ENCODE data around the gene RAP1A. TPM values are rescaled to one million over a fixed set of nuclear protein-coding genes. Genes with fewer than 3 reads are reported as not detected.

The RAP1A gene
- total RNA-seq, 6 experiments from 2014 or later, result 75.7 to 82.9 (median 80.3) TPM

DNA sequence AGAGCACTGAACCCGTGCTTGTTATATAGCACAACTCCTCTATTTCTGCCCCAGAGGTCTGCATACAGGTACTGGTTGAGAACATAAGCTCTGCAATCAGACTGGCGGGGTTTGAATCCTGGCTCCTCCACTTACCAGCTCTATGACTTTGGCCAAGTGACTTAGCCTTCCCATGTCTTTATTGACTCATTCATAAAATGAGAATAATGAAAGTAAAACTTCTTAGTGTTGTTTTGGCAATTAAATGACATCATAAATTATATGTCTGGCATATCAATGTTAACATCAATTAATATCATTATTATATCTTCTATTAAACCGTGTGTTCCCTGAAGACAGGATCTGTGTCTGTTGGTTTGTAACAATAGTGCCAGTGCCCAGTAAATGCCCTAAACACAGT, 115.3 kb downstream of the RAP1A start:
- TF ChIP-seq, protein P1, sequence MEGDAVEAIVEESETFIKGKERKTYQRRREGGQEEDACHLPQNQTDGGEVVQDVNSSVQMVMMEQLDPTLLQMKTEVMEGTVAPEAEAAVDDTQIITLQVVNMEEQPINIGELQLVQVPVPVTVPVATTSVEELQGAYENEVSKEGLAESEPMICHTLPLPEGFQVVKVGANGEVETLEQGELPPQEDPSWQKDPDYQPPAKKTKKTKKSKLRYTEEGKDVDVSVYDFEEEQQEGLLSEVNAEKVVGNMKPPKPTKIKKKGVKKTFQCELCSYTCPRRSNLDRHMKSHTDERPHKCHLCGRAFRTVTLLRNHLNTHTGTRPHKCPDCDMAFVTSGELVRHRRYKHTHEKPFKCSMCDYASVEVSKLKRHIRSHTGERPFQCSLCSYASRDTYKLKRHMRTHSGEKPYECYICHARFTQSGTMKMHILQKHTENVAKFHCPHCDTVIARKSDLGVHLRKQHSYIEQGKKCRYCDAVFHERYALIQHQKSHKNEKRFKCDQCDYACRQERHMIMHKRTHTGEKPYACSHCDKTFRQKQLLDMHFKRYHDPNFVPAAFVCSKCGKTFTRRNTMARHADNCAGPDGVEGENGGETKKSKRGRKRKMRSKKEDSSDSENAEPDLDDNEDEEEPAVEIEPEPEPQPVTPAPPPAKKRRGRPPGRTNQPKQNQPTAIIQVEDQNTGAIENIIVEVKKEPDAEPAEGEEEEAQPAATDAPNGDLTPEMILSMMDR (IDR thresholded peaks at IDR 0.05), result no peak
- H3K27me3 Mint-ChIP-seq (ENCODE audit: insufficient read depth), result no peaks in the 10 kb centered on the region
- no peaks in the 10 kb centered on the region for H3K36me3 Mint-ChIP-seq (ENCODE audit: low read depth)
- H3K27ac Mint-ChIP-seq, result no peak overlapping the region
- DNase-seq, result no peak
- H3K4me1 Mint-ChIP-seq (ENCODE audit: low read depth), result peaks cover 32% of the 10 kb centered on the region
- no peak overlapping the region for H3K4me3 Mint-ChIP-seq
- no peaks in the 10 kb centered on the region for H3K9me3 Mint-ChIP-seq

DNA sequence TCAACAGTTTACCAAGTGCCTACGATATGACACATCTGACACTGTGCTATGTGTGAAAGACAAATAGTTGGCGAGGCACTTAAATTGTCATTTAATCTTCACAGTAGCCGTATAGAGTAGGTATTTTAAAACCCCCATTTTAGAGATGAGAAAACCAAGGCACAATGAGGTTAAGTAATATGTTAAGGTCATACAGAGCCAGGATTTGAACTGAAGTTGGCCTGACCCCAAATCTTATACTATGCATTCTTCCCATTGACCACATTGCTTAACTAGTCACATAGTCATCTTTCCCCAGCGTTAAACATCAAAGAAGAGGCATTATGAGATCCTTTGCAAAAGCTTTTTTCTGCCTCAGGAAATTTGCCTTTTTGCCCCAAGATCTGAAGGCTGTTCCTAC, 115.7 kb downstream of the RAP1A start:
- no peaks in the 10 kb centered on the region for H3K36me3 Mint-ChIP-seq (ENCODE audit: low read depth)
- no peaks in the 10 kb centered on the region for H3K27me3 Mint-ChIP-seq (ENCODE audit: insufficient read depth)
- H3K4me1 Mint-ChIP-seq (ENCODE audit: low read depth), result peaks cover 33% of the 10 kb centered on the region
- DNase-seq, result peak; percentile 25
- TF ChIP-seq, protein P1 (IDR thresholded peaks at IDR 0.05), result no peak
- no peaks in the 10 kb centered on the region for H3K9me3 Mint-ChIP-seq
- H3K4me3 Mint-ChIP-seq, result no peak overlapping the region
- no peak overlapping the region for H3K27ac Mint-ChIP-seq

DNA sequence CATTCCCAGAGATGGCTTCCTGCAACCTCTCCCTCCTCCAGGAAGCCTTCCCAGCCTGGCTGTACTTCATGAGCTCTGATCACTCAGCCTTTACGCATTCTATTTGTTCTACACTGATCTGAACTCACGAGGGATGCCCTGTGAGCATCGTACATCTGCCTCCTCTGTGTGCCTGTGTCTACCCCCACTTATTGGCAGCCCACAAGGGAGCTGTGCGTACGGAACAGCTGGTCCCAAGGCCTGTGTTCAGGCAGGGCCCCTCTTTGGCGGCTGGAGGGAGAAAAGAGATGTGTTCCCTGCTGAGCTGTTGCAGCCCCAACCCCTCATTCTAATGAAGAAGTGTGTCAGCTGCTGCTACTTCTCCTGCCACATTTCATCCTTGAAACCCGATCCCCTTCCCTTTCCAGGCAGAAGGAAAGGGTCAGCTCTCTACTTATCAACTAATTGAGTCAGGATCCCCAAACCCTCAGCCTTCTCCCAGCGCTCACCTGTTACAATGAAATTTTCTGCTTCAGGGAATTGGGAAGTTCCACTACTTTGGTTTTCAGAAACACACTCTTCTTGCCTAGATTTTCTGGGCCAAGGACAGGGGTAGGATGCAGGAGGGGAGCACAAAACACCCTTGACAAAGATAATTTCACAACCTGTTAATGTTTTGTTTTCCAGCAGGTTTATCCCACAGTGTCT, 116.4 kb downstream of the RAP1A start:
- Mint-ChIP-seq H3K36me3 (ENCODE audit: low read depth) (no peaks in the 10 kb centered on the region), H3K4me1 (ENCODE audit: low read depth) (peaks cover 29% of the 10 kb centered on the region), H3K4me3 (no peak overlapping the region), H3K27me3 (ENCODE audit: insufficient read depth) (no peaks in the 10 kb centered on the region), H3K9me3 (no peaks in the 10 kb centered on the region), H3K27ac (no peak overlapping the region)
- no peak for DNase-seq
- TF ChIP-seq, protein P1 (IDR thresholded peaks at IDR 0.05), result no peak

DNA sequence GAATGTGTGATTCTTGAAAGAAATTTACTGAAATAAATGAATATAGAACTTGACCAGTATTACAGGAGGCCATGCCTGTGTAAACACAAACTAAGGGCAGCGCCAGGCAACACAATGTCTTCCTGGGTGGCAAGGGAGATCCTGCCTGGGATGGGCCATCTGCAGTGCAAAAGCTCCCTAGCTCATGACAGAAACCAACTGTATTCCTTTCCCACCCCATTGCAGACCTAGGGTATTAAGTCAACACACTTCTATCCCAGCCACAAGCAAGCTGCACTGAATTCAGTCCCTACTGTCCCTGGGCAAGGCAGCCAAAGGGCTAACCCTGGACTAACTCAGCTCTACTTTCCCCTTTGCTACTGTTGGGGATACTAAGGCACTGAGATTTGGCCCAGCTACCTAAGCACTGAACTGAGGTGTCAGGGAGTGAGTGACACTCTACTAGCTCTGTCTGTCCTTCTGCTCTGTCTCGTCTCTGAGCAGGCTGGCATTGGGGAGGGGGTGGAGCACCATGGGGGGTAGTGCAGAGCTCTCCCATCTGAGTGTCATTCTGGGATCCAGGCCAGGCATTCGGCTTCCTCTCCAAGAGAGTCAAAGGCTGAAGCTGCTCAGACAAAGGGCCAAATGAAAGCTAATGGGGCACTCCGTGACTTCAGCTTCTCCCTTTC, 117.1 kb downstream of the RAP1A start:
- Mint-ChIP-seq H3K27ac (no peak overlapping the region), H3K4me1 (ENCODE audit: low read depth) (peaks cover 29% of the 10 kb centered on the region), H3K4me3 (no peak overlapping the region), H3K36me3 (ENCODE audit: low read depth) (no peaks in the 10 kb centered on the region), H3K27me3 (ENCODE audit: insufficient read depth) (no peaks in the 10 kb centered on the region), H3K9me3 (no peaks in the 10 kb centered on the region)
- TF ChIP-seq, protein P1 (IDR thresholded peaks at IDR 0.05), result no peak
- DNase-seq, result no peak

DNA sequence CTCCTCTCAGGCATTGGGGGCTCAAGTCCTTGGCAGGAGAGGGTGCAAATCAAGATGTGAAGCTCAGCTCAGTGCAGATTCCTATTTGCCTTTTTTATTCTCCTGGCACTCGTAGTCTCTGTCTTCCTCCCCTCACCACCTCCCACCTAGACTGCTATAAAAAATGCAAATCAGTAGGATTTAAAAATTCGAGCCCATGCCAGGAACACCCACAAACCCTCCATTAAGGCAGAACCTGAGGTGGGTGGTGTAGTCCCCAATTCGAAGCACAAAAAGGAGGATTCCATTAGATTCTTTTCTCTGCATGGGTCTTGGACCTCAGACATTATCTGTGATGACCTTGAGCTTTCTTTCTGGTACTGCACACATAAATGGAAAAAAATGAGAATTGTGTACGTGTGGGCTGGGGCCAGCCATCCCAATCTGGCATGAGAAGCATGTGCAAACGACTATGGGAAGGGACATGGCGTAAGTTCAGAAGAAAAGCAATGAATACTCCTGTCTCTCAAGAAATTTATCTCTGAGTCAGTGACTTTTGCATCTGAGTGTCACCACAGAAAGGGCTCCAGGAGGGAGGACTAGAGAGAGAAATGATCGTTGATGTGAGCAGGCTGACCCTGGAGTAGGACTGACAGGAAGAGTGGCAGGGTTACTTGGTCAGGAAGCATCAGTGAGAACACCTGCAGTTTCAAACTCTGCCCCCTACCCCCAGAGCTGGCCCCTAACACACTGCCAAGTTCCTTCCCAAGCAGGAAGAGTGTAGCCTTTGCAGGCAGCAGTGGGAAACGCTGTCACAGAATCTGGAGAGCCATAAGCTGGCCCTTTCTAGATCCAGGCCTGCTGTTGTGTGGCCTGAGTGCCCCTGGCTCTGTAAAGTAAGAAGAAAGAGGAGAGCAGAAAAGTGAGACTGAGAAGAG, 117.9 kb downstream of the RAP1A start:
- Mint-ChIP-seq H3K27ac (peak overlapping the region; percentile 61), H3K4me3 (peak overlapping the region; percentile 93), H3K36me3 (ENCODE audit: low read depth) (no peaks in the 10 kb centered on the region), H3K4me1 (ENCODE audit: low read depth) (peaks cover 35% of the 10 kb centered on the region), H3K27me3 (ENCODE audit: insufficient read depth) (no peaks in the 10 kb centered on the region), H3K9me3 (no peaks in the 10 kb centered on the region)
- TF ChIP-seq, protein P1 (IDR thresholded peaks at IDR 0.05), result no peak
- DNase-seq, result no peak
